OCI-LY7 (cell line): ENCODE data around the gene INPP4A. TPM values are rescaled to one million over a fixed set of nuclear protein-coding genes. Genes with fewer than 3 reads are reported as not detected.
A peak's percentile ranks its signal among the peaks of the same experiment; 100 is the strongest.

Source experiments
- BruUV-seq: library from RNA; stranded (reverse); fragments of 400-500 nt; replicated peaks from 2 replicates; lab custom pipeline; 2021; lab: Mats Ljungman, UMichigan
- CTCF ChIA-PET: fragments of 300-600 bp; sonication (Branson Sonifier 250); formaldehyde crosslinking; loops from one replicate; lab custom pipeline; 2022; ENCODE audit warnings: antibody characterized with exemption; ENCODE audit not compliant: unreplicated experiment; lab: Charles Lee
- POLR2A ChIA-PET: fragments of 300-600 bp; sonication (Branson Sonifier 250); formaldehyde crosslinking; loops from one replicate; lab custom pipeline; 2022; ENCODE audit warnings: antibody characterized with exemption; lab: Charles Lee
- DNase-seq: peaks from one replicate; pipeline ENCODE4 v3.0.0-alpha.2; 2015; ENCODE audit warnings: low spot score
- H2AFZ ChIP-seq: fragments of 200-600 bp; sonication (generic), shearing (Covaris generic); 2 replicates; pipeline ENCODE4 v1.6.1; 2014; ENCODE audit warnings: mild to moderate bottlenecking, antibody characterized with exemption, low read length, moderate library complexity
- H3K27ac ChIP-seq: fragments of 200-600 bp; sonication (generic); 2 replicates; pipeline ENCODE4 v1.5.1; 2014; ENCODE audit warnings: mixed run types, low read depth, mild to moderate bottlenecking, moderate library complexity, low read length, inconsistent platforms; ENCODE audit not compliant: poor library complexity, severe bottlenecking
- H3K36me3 ChIP-seq: fragments of 200-600 bp; sonication (generic); 2 replicates; pipeline ENCODE4 v1.6.1; 2014; ENCODE audit warnings: mild to moderate bottlenecking, antibody characterized with exemption, low read length, moderate library complexity, mixed read lengths; ENCODE audit not compliant: insufficient read depth
- H3K4me1 ChIP-seq: fragments of 200-600 bp; sonication (generic); 2 replicates; pipeline ENCODE4 v1.5.1; 2014; ENCODE audit warnings: mild to moderate bottlenecking, low read length; ENCODE audit not compliant: insufficient read depth, poor library complexity, severe bottlenecking
- H3K4me2 ChIP-seq: fragments of 200-600 bp; sonication (generic); 2 replicates; pipeline ENCODE4 v1.6.1; 2014; ENCODE audit warnings: mild to moderate bottlenecking, low read length
- H3K4me3 ChIP-seq: fragments of 200-600 bp; sonication (generic); 2 replicates; pipeline ENCODE4 v1.5.1; 2014; ENCODE audit warnings: mild to moderate bottlenecking, low read depth, low read length; ENCODE audit not compliant: poor library complexity, severe bottlenecking
- H3K79me2 ChIP-seq: fragments of 200-600 bp; sonication (generic); 2 replicates; pipeline ENCODE4 v1.6.1; 2016; ENCODE audit warnings: low read depth, mild to moderate bottlenecking, low read length, moderate library complexity, mixed read lengths; ENCODE audit not compliant: insufficient read depth
- H3K9me2 ChIP-seq: fragments of 200-600 bp; sonication (generic); 2 replicates; pipeline ENCODE4 v1.6.1; 2016; ENCODE audit warnings: mild to moderate bottlenecking, low read length, mixed read lengths; ENCODE audit not compliant: insufficient read depth
- H3K9me3 ChIP-seq: fragments of 200-600 bp; sonication (generic); 2 replicates; pipeline ENCODE4 v1.6.1; 2014; ENCODE audit warnings: mild to moderate bottlenecking, mixed run types, low read length, mixed read lengths
- H4K20me1 ChIP-seq: fragments of 200-600 bp; sonication (generic); 2 replicates; pipeline ENCODE4 v1.6.1; 2014; ENCODE audit warnings: mild to moderate bottlenecking, antibody characterized with exemption, low read length, moderate library complexity, mixed read lengths; ENCODE audit not compliant: insufficient read depth
- EZH2phosphoT487 ChIP-seq: fragments of 200-600 bp; sonication (generic); IDR thresholded peaks from 2 replicates; pipeline ENCODE4 v1.6.1; 2018; ENCODE audit warnings: low read depth, borderline replicate concordance, mild to moderate bottlenecking, mixed run types, antibody characterized with exemption, low read length, moderate library complexity, mixed read lengths
- intact Hi-C: fragments of 100-400 bp; cut with micrococcal nuclease; formaldehyde crosslinking; loops from one replicate; pipeline ENCODE4 v1.10.0; 2022; ENCODE audit not compliant: unreplicated experiment
- total RNA-seq, 2 experiments: library from RNA; depleted of rRNA in 1 of 2; stranded (reverse); fragments of >200 nt in 1 of 2; shearing (Covaris generic) in 1 of 2; gene quantifications; 2 replicates each; pipeline ENCODE4 v1.2.3, GENCODE V29; 2014 to 2022
- TF ChIP-seq, protein P1 (sequence below): fragments of 200-600 bp; sonication (generic); conservative IDR thresholded peaks from 2 replicates; pipeline ENCODE4 v1.5.1; 2014; ENCODE audit warnings: mild to moderate bottlenecking, antibody characterized with exemption, low read length, moderate library complexity, mixed read lengths

INPP4A gene
- total RNA-seq, 2 experiments from 2014 or later = 28.5 to 28.6 TPM

- Histone ChIP-seq H2AFZ (no peak overlapping the region), H3K9me2 (no peaks in the 10 kb centered on the region), H3K79me2 (no peaks in the 10 kb centered on the region), H3K4me1 (no peaks in the 10 kb centered on the region), H3K9me3 (no peaks in the 10 kb centered on the region), H3K36me3 (no peaks in the 10 kb centered on the region), H3K4me2 (no peak overlapping the region), H3K4me3 (no peak overlapping the region), H3K27ac (no peak overlapping the region), H4K20me1 (no peaks in the 10 kb centered on the region)
- CTCF ChIA-PET = no interaction called here
- peak; percentile 32 for DNase-seq
- BruUV-seq = no TSS peak
- intact Hi-C loops = loop anchor here (2.0 kb wide), 1 partner anchor 105 kb away; no protein-coding TSS in a partner anchor
- POLR2A ChIA-PET = interaction anchor here (0.9 kb wide), 1 partner anchor 65 kb away, joined by 3 read pairs; no protein-coding TSS in a partner anchor
- no peak for TF ChIP-seq EZH2phosphoT487
- TF ChIP-seq, protein P1, sequence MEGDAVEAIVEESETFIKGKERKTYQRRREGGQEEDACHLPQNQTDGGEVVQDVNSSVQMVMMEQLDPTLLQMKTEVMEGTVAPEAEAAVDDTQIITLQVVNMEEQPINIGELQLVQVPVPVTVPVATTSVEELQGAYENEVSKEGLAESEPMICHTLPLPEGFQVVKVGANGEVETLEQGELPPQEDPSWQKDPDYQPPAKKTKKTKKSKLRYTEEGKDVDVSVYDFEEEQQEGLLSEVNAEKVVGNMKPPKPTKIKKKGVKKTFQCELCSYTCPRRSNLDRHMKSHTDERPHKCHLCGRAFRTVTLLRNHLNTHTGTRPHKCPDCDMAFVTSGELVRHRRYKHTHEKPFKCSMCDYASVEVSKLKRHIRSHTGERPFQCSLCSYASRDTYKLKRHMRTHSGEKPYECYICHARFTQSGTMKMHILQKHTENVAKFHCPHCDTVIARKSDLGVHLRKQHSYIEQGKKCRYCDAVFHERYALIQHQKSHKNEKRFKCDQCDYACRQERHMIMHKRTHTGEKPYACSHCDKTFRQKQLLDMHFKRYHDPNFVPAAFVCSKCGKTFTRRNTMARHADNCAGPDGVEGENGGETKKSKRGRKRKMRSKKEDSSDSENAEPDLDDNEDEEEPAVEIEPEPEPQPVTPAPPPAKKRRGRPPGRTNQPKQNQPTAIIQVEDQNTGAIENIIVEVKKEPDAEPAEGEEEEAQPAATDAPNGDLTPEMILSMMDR = peak; percentile 79
These were observed 73.4 kb downstream of the INPP4A start for GRCh38 chr2:98518101-98518500.

DNA sequence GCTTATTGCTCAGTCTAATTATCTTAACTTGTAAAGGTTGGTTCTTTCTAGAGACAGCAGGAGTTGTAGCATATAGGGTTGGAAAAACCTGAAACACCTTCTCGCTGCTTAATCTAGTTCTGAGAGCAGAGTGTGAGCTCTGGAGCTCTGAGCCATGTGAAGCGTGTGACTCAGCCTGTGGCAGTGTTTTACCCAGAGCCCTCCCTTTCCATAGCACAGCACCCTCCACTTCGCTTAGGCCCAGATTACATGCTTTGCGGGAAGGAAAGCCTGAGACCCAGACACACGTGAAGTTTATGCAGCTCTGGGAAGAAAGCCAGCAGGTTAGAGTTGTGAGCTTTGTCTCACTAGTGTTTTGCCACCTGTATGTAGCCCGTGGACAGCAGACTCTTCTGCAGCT, 74.5 kb downstream of the INPP4A start:
- Histone ChIP-seq H3K9me2 (no peaks in the 10 kb centered on the region), H3K27ac (no peak overlapping the region), H3K4me2 (no peak overlapping the region), H3K4me1 (no peaks in the 10 kb centered on the region), H3K79me2 (no peaks in the 10 kb centered on the region), H3K4me3 (no peak overlapping the region), H3K36me3 (no peaks in the 10 kb centered on the region), H2AFZ (no peak overlapping the region), H3K9me3 (no peaks in the 10 kb centered on the region), H4K20me1 (no peaks in the 10 kb centered on the region)
- TF ChIP-seq, protein P1 = no peak
- no peak for TF ChIP-seq EZH2phosphoT487
- POLR2A ChIA-PET = interaction anchor here (0.9 kb wide), 1 partner anchor 66 kb away, joined by 3 read pairs; no protein-coding TSS in a partner anchor
- intact Hi-C loops = loop anchor here (2.0 kb wide), 1 partner anchor 106 kb away; no protein-coding TSS in a partner anchor
- CTCF ChIA-PET = no interaction called here
- DNase-seq = no peak
- no TSS peak for BruUV-seq

GRCh38 chr2:98519851-98520250, 75.2 kb downstream of the INPP4A start:
- no peak overlapping the region for H2AFZ ChIP-seq
- H3K4me3 ChIP-seq = no peak overlapping the region
- H3K9me3 ChIP-seq = no peaks in the 10 kb centered on the region
- no peaks in the 10 kb centered on the region for H3K9me2 ChIP-seq
- H3K4me2 ChIP-seq = no peak overlapping the region
- ChIA-PET CTCF (no interaction called here), POLR2A (no interaction called here)
- H3K36me3 ChIP-seq = no peaks in the 10 kb centered on the region
- TF ChIP-seq EZH2phosphoT487 = no peak
- TF ChIP-seq, protein P1 = no peak
- no peaks in the 10 kb centered on the region for H4K20me1 ChIP-seq
- no peaks in the 10 kb centered on the region for H3K79me2 ChIP-seq
- no peak for DNase-seq
- intact Hi-C loops = loop anchor here (2.0 kb wide), 1 partner anchor 107 kb away; no protein-coding TSS in a partner anchor
- BruUV-seq = no TSS peak
- H3K27ac ChIP-seq = no peak overlapping the region
- no peaks in the 10 kb centered on the region for H3K4me1 ChIP-seq
